HG03103 (cell line): ENCODE measurements around the gene PNRC2.
"Not testable (repeated sequence)": the region's sequence is repeated elsewhere in the genome, so short reads cannot be mapped to it uniquely, and the experiment has no call there.

Experiments used
- ATAC-seq: cut with Tn5 transposase; IDR thresholded peaks from one replicate; pipeline ENCODE4 v1.9.1; 2021; ENCODE audit warnings: low read depth; ENCODE audit not compliant: unreplicated experiment

The PNRC2 gene

GRCh38 chr1:23984417-23985186 lies 25.0 kb downstream of the PNRC2 start:
- no peak for ATAC-seq

GRCh38 chr1:23987038-23987437 lies 27.4 kb downstream of the PNRC2 start:
- not testable (repeated sequence) for ATAC-seq

- ATAC-seq: no peak
Measured at GRCh38 chr1:23989263-23989662, 29.6 kb downstream of the PNRC2 start.

GRCh38 chr1:23992011-23992410 lies 32.4 kb downstream of the PNRC2 start:
- not testable (repeated sequence) for ATAC-seq

GRCh38 chr1:23995431-23995837 lies 35.8 kb downstream of the PNRC2 start:
- ATAC-seq: no peak

GRCh38 chr1:23996700-23997229 lies 37.1 kb downstream of the PNRC2 start:
- no peak for ATAC-seq

- ATAC-seq: no peak
Measured at GRCh38 chr1:23997812-23998211, 38.2 kb downstream of the PNRC2 start.

- ATAC-seq: no peak
Measured at GRCh38 chr1:23999156-23999671, 39.6 kb downstream of the PNRC2 start.

- no peak for ATAC-seq
Measured at GRCh38 chr1:24002695-24003094, 43.1 kb downstream of the PNRC2 start.

- no peak for ATAC-seq
Measured at GRCh38 chr1:24003331-24003972, 43.8 kb downstream of the PNRC2 start.

- ATAC-seq: no peak
Measured at GRCh38 chr1:24004132-24004531, 44.5 kb downstream of the PNRC2 start.

- ATAC-seq: no peak
Measured at GRCh38 chr1:24005163-24005562, 45.5 kb downstream of the PNRC2 start.

GRCh38 chr1:24007079-24007478 lies 47.5 kb downstream of the PNRC2 start:
- ATAC-seq: no peak

GRCh38 chr1:24008574-24009184 lies 49.1 kb downstream of the PNRC2 start:
- not testable (repeated sequence) for ATAC-seq

- ATAC-seq: no peak
Measured at GRCh38 chr1:24009406-24009805, 49.8 kb downstream of the PNRC2 start.

GRCh38 chr1:24010650-24011049 lies 51.0 kb downstream of the PNRC2 start:
- no peak for ATAC-seq

- ATAC-seq: not testable (repeated sequence)
Measured at GRCh38 chr1:24012878-24013277, 53.2 kb downstream of the PNRC2 start.
